Endothelial cell of umbilical vein (primary cell): ENCODE measurements around the gene TMEM59L.

Experiments
- EZH2 ChIP-seq: IDR thresholded peaks from 2 replicates; pipeline ENCODE4 v1.6.1; 2012; ENCODE audit warnings: borderline replicate concordance, low read depth, mild to moderate bottlenecking, moderate library complexity, low read length, inconsistent platforms; ENCODE audit not compliant: severe bottlenecking
- FOS ChIP-seq: IDR thresholded peaks from 2 replicates; pipeline ENCODE4 v1.6.1; 2011; ENCODE audit warnings: mild to moderate bottlenecking, low read length, moderate library complexity, borderline replicate concordance; ENCODE audit not compliant: insufficient read depth
- POLR2A ChIP-seq: IDR thresholded peaks from 2 replicates; pipeline ENCODE4 v1.6.1; 2012; ENCODE audit warnings: low read depth, mild to moderate bottlenecking, control low read depth, low read length
- POLR2AphosphoS5 ChIP-seq: IDR thresholded peaks from 2 replicates; pipeline ENCODE4 v1.6.1; 2012; ENCODE audit warnings: low read depth, mild to moderate bottlenecking, control low read depth, low read length, moderate library complexity; ENCODE audit not compliant: insufficient read depth
- TF ChIP-seq, protein P1 (sequence below), 2 donors: IDR thresholded peaks; 1 replicate in 1 of 2; 2 replicates in 1 of 2; pipeline ENCODE4 v1.5.1; 2011; ENCODE audit warnings: low read length in 2 of 2, mild to moderate bottlenecking in 2 of 2, moderate library complexity in 2 of 2, control low read depth in 1 of 2, inconsistent platforms in 1 of 2, low read depth in 1 of 2; ENCODE audit not compliant: insufficient read depth in 1 of 2; ENCODE audit errors: extremely low read depth in 1 of 2

DNA sequence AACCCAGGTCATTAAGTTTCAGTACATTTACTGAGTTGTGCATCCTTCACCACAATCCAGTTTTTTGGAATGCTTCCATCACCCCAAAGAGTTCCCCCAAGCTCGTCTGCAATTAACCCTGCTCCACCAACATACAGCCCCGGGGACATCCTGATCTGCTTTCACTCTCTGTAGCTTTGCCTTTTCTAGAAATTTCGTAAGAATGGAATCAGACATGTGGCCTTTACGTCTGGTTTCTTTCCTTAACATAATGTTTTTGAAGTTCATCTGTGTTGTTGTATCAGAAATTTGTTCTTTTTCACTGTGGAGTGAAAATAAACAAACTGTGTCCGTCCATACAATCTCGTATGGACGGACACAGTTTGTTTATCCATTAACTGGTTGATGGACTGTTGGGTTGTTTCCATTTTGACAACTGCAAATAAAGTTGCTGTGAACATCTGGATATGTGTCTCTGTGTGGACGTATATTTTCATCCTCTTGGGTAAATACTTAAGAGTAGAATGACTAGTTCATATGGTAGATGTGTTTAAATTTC, 27.1 kb downstream of the TMEM59L start:
- TF ChIP-seq, protein P1, sequence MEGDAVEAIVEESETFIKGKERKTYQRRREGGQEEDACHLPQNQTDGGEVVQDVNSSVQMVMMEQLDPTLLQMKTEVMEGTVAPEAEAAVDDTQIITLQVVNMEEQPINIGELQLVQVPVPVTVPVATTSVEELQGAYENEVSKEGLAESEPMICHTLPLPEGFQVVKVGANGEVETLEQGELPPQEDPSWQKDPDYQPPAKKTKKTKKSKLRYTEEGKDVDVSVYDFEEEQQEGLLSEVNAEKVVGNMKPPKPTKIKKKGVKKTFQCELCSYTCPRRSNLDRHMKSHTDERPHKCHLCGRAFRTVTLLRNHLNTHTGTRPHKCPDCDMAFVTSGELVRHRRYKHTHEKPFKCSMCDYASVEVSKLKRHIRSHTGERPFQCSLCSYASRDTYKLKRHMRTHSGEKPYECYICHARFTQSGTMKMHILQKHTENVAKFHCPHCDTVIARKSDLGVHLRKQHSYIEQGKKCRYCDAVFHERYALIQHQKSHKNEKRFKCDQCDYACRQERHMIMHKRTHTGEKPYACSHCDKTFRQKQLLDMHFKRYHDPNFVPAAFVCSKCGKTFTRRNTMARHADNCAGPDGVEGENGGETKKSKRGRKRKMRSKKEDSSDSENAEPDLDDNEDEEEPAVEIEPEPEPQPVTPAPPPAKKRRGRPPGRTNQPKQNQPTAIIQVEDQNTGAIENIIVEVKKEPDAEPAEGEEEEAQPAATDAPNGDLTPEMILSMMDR (IDR thresholded peaks at IDR 0.05; ENCODE audit: extremely low read depth in 1 of 2, insufficient read depth in 1 of 2, low read depth in 1 of 2, low read length in 2 of 2) = no peak
- TF ChIP-seq POLR2A (no peak), EZH2 (no peak), POLR2AphosphoS5 (no peak), FOS (no peak)
